GM19099 (cell line): ENCODE data around the gene MYOCD.

ENCODE experiments used
- POLR2A ChIP-seq: IDR thresholded peaks from 3 replicates; pipeline ENCODE4 v1.6.1; 2011; ENCODE audit warnings: low read depth; ENCODE audit not compliant: insufficient read length; ENCODE audit errors: extremely low read depth

Gene MYOCD

GRCh38 chr17:12634789-12635414 lies 30.8 kb upstream of the MYOCD start:
- TF ChIP-seq POLR2A: no peak

DNA sequence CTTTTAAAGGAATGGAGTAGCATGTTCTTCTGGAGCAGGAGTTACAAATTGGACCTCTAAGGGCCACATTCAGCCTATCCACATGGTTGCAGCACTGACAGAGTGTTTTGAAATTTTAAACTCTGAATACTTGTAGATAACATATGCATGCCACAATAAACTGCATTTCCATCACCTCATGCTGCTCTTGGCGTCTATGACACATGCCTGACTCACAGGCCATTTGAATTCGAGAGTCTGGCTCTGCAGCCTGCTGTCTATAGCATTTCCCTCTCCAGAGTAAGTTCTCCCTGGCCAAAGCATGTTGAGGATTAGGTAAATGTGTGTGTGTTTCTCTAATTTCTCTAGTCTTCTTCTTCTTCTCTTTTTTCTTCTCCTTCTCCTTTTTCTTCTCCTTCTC lies 28.7 kb upstream of the MYOCD start:
- TF ChIP-seq POLR2A: no peak

DNA sequence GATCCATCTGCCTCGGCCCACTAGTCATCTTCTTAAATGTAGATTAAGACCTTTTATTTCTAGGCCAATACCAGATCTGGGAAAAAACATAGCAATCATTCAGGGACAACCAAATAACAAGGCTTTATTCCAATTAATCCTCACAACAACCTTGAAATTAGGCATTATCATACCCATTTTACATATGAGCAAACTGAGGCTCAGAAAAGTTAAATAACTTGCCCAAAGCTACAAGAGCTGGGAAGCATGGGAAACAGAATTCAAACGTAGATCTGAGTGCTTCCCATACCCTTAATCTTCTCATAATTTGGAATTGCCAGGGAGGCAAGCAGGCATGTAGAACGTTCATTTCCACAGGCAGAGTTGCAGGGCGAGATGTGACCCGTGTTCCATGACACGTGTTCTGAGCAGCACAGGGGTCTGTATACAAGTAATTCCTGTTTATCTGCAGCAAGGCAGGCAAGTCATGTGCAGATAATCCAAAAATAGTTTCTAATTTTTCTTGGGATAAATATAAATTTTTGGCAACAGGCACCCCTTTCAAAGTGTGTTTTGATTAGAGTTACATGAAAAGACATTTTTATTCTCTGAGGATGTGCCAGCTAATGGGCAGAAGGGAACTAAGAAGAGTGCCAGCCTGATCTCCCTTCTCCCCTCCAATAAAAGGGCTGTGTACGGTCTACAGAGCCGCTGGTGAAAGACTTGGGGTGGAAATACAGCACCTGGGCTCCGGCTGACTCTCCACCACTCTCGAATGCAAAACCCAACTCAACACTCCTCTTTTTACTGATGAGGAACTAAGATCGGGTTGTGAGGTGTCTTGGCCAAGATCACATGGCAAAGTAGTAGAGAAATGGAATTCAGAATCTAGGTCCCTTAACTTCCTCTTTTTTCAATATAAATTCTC lies 27.7 kb upstream of the MYOCD start:
- TF ChIP-seq POLR2A: no peak

- TF ChIP-seq POLR2A: no peak
Observed at GRCh38 chr17:12640364-12640763, 25.3 kb upstream of the MYOCD start.

- no peak for TF ChIP-seq POLR2A
Observed at GRCh38 chr17:12641084-12641483, 24.6 kb upstream of the MYOCD start.

- no peak for TF ChIP-seq POLR2A
Observed at GRCh38 chr17:12642034-12642433, 23.7 kb upstream of the MYOCD start.

GRCh38 chr17:12643822-12644221 lies 21.9 kb upstream of the MYOCD start:
- TF ChIP-seq POLR2A: no peak

GRCh38 chr17:12644623-12645022 lies 21.1 kb upstream of the MYOCD start:
- TF ChIP-seq POLR2A: no peak

- TF ChIP-seq POLR2A: no peak
Observed at GRCh38 chr17:12646761-12647422, 18.8 kb upstream of the MYOCD start.

DNA sequence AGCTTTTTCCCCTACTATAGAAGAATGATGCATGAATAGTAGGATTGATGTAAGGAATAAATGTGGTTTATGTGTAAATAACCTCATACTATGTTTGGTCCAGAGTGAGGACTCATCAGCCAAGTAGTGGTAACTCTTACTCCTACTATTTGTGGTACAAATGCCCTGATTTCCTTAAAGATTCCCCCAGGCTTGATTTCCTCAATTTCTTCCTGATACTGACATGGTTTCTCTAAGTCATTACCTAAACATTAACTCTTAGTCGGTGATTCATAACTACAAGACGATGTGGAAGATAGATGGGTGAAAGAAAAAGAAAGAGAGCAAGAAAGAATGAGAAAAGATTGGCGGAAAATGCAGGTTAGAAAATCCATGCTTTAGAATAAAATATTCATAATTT lies 17.2 kb upstream of the MYOCD start:
- TF ChIP-seq POLR2A: no peak

- TF ChIP-seq POLR2A: no peak
Observed at GRCh38 chr17:12655936-12656335, 9.8 kb upstream of the MYOCD start.

DNA sequence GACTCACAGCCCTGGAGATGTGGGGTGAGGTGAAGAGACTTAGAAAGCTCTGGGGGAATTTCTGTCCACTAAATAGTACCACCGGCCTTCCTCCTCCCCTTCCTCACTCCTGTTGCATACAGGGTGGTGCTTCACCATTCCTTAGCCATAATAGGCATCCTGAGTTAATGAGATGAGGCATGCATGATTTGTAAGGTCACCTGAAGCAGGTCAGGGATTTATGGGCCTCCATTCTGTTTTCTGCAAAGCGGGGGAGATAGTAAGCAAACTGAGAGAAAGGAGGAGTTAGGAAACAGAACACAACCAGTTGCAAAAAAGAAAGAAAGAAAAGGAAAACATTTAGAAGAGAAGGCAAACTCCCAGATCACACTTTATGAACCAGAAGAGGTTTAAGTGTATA lies 9.3 kb upstream of the MYOCD start:
- no peak for TF ChIP-seq POLR2A

- TF ChIP-seq POLR2A: no peak
Observed at GRCh38 chr17:12659500-12659899, 6.2 kb upstream of the MYOCD start.

DNA sequence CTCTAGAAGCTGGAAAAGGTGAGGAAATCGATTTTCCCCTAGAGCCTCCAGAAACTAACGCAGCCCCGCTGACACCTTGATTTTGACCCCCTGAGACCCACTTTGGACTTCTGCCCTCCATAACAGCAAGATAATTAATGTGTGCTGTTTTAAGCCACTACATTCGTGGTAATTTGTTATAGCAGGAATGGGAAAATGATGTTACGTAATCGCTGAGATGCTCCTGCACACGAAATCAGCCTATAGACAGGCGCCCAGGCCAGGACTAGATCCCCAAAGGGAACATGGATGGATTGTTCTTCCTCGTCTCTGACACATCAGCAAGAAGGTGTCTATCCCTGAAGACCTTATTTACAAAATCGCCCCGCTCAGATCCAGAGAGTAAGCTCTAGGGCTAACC lies 1.4 kb upstream of the MYOCD start:
- TF ChIP-seq POLR2A: no peak

DNA sequence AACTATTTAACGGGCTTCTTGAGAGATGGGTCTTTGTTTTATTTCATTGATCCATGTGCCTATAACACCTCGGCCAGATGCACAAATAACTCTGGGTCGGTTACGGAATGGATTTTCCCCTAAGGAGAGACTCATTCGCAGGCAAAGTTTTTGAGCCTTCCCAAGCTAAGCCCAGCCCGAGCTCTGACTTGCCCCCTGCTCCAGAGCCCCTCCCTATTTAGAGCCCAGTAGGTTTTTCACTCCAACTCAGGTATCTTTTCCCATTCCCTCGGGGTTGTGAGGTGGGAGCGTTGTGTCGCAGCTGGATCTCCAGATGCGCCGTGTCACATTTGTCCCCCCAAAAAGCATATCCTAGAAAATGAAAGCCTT lies 812 bp upstream of the MYOCD start:
- no peak for TF ChIP-seq POLR2A

GRCh38 chr17:12666718-12667117 lies 1.0 kb downstream of the MYOCD start:
- TF ChIP-seq POLR2A: no peak
